GM10847 (cell line): ENCODE data around the gene COG1.

Experiments used
- POLR2A ChIP-seq: IDR thresholded peaks from 2 replicates; pipeline ENCODE4 v1.6.1; 2011; ENCODE audit not compliant: insufficient read length; ENCODE audit errors: extremely low read depth

The COG1 gene

DNA sequence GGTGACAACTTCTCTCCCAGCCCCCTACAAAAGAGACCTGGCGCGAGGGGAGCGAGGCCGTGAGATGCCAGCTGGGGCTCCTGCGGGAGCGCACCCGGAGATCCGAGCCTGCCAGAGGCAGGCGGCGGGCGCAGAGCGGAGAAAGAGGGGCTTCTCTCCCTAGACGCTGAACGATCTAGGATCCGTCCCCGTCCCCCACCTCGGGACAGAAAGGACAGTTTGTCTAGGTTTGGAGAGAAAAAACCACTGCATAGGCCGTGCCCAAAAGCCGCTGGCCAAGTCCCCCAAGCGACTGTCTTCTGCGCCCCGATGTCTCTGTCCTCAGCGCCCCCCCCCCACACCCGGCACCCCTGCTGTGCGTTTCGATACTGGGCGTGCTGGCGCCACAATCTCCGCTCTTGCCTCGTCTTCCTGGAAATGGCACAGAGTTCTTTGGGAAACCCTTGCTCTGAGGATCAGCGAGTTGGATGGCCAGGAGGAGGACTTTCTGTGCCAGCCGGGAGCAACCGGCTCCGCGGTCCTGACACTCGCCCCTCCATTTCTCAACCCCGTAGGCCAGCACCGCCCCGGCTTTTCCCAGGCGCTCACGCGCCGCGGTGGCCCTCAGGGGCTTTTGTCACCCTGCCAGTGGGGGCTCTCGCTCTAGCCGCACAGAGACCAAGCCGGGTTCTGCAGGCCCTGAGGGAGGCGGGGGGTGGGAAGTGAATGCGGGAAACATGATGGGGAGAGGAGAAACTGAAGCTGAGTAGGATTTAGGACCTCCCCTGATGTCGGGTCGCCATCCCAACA lies 27.0 kb upstream of the COG1 start:
- no peak for TF ChIP-seq POLR2A

GRCh38 chr17:73166731-73167581 lies 25.9 kb upstream of the COG1 start:
- no peak for TF ChIP-seq POLR2A

DNA sequence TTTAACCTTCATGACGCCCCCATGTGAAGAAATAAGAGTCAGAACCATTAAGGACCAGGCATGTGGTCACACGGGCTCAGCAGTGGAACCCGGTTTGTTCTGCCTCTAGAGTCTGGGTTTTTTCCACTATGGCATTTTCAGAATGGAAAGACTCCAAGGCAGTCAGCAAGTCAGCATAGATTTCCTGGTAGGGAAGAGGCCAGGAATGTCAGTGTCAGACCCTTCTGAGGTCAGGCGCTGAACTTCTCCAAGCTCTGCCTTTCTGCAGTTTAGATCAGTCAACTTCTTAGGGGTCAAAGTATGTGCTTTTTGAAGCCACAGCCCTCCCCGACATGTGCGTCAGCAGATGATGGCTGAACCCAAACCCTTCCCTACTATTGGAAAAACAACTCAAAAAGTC lies 24.2 kb upstream of the COG1 start:
- no peak for TF ChIP-seq POLR2A

DNA sequence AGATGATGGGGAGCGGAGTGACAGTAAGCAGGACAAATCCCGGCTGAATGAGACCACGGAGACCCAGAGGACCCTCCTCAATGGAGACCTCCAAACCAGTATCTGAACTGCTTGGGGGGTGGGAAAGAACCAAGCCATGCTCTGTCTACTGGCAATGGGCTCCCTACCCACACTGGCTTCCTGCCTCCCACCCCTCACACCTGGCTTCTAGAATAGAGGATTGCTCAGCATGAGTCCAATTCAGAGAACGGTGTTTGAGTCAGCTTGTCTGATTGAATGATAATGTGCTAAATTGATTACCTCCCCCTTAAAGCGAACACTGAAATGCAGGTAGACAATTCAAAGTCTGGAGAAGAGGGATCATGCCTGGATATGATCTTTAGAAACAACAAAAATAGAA lies 22.5 kb upstream of the COG1 start:
- TF ChIP-seq POLR2A = no peak

DNA sequence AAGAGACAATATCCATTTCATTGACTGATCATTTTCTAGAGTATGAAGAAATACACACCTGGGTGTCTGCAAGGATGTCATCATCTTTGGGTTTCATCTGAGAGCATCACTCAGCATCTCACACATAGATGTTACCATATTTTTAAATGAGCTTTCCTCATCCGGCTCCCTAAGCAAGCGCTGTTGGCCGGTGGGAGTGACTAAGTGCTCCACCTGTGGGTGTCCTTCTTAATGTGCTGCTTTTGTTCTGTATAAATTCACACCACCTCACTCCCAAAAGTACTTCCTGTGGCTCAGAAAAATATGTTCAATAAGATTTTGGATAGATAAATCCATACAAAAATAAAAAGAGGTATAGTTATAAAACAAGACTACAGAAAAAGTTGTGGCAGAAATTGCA lies 20.6 kb upstream of the COG1 start:
- no peak for TF ChIP-seq POLR2A

GRCh38 chr17:73174126-73174525 lies 18.7 kb upstream of the COG1 start:
- TF ChIP-seq POLR2A = no peak

DNA sequence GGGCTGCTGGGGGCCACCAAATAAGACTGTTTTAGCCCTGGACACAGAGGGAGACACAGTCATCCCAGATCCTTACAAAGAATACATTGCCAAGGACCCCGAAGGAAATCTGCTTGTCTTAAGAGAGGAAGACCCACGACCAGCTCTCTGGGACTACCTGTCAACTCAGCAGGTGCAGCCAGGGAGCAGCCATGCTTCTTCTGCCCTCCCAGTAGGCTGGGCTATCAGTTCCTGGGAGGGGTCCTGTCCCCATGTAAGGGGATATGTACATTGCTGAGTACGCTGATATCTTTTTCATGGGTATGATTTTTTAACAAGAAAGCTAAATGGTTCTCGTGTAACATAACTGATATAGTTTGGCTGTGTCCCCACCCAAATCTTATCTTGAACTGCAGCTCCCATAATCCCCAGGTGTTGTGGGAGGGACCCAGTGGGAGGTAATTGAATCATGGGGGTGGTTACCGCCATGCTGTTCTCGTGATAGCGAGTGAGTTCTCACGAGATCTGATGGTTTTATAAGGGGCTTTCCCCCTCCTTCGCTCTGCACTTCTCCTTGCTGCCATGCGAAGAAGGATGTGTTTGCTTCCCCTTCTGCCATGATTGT lies 16.8 kb upstream of the COG1 start:
- no peak for TF ChIP-seq POLR2A

- no peak for TF ChIP-seq POLR2A
Observed at GRCh38 chr17:73179387-73179786, 13.5 kb upstream of the COG1 start.

DNA sequence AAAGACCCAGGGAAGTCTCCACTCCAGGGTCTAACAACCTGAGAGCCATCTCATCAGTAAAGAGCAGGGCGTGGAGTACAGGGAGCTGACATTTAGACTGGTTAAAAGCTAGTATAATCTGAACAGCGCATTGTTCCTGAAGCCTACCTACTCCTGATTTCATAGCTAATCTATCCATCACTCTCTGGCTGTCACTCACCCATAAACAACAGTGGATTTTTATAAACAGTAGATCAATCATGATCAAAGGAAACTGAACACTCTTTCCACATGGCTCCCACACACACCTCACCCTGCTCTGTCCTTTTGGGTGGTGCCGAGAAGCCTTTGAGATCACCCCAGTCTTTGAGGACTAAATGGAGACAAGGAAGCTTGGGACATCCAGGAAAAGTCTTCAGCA lies 13.0 kb upstream of the COG1 start:
- TF ChIP-seq POLR2A = no peak

DNA sequence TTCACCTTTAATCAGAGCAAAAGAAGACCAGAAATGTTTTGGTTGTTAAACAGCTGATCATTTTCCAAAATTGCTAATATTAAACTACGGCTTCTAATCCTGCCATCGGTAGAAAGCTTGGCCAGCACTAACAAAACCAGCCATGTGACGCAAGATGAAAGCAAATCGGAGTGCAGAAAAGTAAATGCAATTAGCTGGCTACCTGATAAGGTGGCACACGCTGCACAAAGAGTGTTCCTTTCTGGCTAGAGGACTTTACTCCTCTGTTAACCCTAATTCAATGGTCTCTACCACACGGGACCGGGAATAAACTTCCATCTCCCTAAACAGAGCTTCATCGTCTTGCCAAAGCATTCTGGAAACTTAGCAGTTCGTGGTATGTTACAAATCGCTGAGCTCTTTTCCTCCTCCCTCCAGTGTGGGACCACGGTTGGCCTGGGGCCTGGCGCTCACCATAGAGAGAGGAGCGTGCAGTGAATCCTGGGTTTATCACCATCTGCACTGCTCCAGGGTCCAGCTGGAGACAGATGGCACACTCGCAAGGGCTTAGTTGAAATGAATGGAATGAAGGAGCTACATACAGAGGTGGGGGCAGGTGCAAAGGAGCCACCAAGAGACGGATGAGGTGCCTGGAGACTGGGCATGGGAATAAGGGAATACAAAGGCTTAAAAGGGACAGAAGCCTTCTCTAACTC lies 10.1 kb upstream of the COG1 start:
- TF ChIP-seq POLR2A = no peak

GRCh38 chr17:73184136-73184993 lies 8.5 kb upstream of the COG1 start:
- no peak for TF ChIP-seq POLR2A

DNA sequence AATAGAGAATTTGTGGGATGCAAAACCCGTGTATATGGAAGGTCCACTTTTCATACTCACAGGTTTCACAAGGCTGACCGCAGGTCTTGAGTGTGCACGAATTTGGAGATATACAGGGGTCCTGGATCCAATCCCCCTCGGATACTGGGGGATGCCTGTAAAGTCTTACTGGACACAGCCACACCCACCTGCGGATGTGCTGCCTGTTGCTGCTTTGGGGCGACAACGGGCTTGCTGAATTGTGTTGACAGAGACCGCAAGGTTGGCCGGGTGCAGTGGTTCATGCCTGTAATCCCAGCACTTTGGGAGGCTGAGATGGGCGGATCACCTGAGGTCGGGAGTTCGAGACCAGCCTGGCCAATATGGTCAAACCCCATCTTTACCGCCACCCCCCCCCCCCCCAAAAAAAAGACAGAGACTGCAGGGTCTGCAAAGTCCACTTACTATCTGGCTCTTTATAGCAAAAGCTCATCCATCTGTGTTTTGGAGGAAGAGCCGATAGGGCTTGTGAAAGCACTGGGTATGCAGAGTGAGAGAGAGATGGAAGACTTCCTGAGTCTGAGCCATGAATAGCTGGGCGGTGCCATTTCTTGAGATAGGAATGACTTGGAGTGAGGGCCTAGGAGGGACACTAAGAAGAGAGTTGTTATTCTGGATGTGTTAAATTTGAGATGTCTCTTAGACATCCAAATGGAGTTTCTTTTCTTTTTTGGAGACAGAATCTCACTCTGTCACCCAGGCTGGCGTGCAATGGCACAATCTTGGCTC lies 6.4 kb upstream of the COG1 start:
- no peak for TF ChIP-seq POLR2A

DNA sequence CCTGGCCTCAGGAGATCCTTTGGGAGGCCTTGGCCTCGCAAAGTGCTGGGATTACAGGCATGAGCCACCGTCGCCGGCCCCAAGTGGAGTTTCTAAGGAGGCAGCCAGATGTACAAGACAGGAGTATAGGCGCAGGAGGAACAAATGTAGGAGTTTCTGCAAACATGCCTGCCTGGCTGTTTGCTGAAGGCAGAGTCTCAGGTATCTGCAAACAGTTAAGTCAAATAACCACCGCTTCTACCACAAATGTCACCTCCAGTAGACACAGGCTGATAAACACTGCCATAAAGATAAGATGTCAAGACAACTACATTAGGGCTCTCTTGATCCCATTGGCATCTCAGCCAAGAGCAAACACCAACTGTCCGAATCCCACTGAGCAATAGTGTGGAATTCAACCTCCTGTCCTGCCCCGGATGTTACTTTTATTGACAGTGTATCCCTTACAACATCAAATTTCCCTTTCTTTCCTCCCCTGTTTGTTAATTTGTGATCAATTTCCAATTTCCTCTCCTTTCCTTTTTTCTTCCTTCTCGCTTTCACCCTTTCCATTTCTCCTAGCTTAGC lies 5.6 kb upstream of the COG1 start:
- TF ChIP-seq POLR2A = no peak
